ENCODE data around the gene CLIC3.

Gene CLIC3

DNA sequence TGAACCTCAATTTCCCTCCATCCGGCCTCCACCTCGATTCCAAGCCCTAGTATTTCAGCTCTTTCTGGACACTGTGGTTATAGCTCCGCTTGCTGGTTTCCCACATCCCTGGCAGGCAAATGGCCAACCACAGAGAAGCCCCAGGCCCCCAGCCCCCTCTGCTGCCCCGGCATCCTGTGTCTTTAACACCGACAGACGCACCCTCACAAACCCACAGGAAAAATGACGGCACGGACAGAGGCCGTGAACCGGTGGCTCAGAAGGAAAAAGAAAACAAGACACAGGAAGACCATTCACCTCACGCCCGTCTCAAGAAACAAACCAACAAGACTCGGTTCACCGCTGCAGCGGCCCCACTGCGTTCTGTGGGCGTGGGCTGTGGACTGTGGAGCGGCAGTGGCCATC is 1.5 kb upstream of the CLIC3 start:
- DNase-seq = no peak

DNA sequence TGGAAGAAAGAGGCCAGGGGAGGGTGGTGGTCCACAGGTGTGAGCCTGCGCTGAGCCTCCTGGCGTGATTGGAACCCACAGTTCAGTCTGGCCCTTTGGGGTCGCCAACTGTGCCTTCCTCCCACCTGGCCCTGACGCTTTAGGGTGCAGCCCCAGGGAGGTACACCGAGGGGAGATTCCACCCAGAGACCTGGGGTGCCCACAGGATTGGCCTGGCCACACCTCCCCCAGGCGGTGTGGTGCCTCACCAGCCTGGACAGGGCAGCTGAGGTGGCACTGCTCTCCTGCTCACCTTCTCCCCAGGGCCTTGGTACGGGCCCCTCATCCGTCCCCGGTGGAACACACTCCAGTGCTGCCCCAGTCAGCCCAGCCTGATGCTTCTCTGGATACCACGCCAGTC is 1.0 kb upstream of the CLIC3 start:
- no peak for DNase-seq

DNA sequence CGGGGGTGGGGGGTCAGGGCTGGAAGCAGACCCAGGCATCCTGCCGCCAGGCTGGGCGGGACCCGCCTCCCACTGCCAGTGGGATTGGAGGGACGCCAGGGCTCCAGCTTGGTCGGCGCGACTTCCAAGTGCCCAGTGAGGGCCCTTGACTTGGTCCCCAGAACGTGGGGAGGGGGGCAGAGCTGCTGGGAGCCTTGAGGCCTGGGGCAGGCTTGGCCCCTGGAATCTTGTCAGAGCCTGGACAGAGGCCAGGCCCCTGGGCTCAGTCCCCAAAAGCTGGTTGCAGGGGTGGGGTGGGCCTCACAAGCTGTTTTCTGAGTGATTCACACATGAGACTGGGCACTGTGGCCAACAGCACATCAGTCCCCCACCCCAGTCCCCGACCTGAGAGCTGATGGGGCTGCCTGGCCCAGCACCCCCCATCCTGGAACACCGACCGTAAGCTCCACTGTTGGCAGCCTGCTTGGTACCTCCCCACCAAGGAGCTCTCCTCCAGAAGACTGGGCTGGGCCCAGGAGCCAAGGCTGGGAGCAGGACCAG is 526 bp downstream of the CLIC3 start:
- DNase-seq = no peak

- no peak for DNase-seq
Measured at GRCh38 chr9:136995362-136995761, 1.0 kb downstream of the CLIC3 start.

DNA sequence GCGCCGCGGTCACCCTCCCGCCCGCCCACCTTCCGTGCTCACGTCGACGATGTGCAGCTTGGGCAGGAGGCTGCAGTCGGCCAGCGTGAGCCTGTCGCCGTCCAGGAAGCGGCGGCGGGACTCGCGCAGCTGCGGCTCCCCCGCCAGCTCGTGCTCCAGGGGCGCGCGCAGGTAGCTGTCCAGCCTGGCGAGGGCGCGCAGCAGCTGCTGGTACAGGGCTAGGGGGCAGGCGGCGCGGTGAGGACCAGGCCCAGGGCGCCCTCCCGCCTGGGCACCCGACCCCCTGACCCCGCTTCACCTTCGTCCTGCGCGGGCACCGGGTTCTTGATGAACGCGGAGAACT is 1.5 kb downstream of the CLIC3 start:
- no peak for DNase-seq

DNA sequence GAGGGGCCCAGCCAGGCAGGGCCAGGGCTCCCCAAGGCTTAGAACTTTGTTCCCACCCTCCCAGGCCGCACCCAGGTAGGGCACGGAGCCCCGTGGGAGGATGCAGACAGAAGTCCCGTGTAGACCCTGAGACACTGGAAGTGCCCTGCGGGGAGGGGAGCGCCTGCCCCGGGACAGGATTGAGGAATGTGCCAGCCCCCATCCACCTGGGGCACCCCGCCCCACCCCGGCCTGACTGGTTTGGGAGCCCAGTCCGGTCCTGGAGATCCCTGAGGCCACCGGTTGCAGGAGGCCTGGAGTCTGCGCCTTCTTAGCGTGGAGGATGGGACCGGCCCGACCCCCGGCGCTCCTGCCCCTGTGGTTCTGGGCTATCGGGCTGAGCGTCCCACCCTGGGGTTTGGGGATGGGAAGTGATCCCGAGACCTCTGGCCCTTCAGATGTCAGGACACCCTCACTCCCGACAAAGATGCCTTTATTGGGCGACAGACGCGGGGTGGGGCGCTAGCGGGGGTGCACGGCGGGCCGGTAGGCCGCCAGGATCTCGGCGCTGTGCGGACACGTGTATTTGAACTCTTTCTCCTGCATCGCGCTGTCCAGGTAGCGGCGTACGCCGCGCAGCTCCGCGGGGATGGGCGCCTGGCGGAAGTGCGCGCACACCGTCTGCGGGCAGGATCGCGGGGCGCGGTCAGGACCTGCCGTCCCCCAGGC is 2.0 kb downstream of the CLIC3 start:
- DNase-seq = no peak

DNA sequence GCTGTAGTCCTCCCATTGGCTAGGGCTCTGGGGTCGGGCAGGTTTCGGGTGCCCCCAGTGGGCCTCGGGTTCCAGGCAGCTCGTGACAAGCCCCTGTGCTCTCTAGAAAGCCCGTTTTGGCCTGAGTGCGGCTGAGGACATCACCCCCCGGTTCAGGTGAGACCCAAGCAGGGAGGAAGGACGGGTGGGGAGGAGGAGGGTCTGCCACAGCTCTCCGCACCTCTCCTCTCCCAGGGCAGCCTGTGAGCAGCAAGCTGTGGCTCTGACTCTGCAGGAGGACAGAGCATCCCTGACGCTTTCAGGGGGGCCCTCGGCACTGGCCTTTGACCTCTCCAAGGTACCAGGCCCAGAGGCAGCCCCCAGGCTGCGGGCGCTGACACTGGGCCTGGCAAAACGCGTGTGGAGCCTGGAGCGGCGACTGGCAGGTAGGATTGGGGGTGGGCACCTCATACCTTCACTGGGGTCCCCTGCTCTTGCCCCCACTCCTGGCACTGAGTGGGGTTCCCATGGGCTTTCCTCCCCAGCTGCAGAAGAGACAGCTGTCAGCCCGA is 3.5 kb downstream of the CLIC3 start:
- DNase-seq = no peak

DNA sequence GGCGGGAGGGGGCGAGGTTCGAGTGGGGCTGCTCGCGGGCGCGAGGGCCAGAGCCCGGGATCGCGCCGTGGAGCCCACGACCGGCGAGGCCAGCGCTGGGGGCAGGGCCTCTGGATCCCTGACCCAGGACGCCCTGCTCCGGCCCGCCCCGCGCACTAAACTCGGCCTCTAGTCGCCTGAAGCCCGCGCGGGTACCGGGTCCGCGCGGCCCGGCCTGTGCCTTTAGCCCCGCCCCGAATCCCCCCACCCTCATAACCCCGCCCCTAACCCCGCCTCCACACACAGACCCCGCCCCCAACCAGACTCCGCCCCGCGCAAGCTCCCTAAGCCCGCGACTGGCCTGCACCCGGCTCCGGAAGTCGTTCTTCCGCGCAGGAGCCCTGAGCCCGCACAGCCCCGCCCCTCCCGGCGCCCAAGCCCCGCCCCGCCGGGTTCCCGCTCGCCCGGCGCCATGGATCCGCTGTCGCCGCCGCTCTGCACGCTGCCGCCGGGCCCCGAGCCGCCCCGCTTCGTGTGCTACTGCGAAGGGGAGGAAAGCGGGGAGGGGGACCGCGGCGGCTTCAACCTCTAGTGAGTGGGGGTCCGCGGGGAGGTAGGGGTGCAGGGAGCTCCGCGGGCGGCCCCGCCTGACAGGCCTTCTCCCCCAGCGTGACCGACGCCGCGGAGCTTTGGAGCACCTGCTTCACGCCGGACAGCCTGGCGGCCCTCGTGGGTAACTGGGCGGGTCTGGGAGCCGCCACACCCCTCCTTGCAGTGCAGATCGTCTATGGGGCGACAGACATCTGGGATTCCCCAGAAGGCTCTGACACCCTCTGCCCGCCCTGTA is 4.2 kb downstream of the CLIC3 start, which contains the start of gene PAXX:
Gene PAXX (plus strand): TSS at position 430 of the 826 bp plus-strand sequence. CDS start 22 bp downstream, at position 452.
- peak; percentile 87 for DNase-seq

DNA sequence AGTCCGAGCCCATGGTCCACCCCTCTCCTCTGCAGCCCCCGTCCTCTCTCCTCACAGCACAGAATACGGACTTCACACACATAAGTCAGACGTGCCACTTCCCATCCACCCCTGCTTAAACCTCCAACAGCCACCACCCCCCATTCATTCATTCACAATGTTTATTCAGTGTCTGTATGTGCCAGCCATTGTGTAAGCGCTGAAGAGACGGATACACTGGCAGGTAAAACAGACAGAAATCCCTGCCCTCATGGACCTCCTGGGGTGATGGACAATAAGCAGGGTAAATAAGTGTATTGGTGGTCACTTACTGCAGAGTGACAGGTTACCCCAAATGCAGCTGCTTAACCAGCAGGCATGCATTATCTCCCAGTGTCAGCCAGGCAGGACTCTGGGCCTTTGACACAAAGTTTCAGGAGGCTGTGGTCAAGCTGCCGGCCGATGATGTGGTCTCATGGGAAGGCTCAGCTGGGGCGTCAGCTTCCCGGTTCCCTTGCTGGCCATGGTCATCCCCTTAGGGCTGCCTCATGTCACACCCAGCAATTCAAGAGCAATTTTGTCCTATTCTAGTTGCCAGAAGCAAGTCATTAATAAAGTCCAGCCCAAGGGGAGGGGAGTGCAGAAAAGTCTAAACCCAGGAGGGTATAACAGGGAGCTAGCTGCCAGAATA is 6.0 kb downstream of the CLIC3 start:
- no peak for DNase-seq

DNA sequence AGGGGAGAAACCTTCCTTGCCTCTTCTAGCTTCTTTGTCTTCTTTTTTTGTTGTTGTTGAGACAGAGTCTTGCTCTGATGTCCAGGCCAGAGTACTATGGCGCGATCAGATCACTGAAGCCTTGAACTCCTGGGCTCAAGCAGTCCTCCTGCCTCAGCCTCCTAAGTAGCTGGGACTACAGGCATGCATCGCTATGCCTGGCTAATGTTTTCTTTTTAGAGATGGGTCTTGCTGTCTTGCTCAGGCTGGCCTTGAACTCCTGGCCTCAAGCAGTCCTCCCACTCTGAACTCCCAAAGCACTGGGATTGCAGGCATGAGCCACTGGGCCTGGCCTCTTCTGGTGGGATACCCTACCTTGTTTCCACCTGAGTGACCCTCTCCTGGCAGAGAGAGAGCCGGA is 7.5 kb downstream of the CLIC3 start:
- DNase-seq = no peak

DNA sequence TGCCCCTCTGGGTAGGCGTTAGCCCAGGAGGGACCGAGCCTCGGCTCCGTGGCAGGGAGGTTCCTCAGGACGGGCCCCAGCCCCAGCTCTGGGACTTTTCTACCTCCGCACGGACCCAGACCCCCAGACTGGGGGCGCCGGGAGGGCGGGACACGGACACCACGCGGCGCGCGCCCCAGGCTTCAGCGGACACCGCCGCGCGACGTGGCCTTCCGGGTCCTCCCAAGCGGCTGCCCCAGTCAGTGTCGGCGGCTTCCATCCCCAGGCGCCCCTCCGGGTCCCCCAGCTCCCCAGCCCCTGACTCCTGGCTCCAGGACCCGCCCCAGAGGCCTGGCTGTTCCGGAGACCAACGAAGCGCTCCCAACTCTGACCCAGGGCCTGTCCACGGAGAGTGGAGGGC is 10.5 kb downstream of the CLIC3 start:
- DNase-seq = no peak

GRCh38 chr9:136985027-136985602 is 11.3 kb downstream of the CLIC3 start:
- DNase-seq = no peak

- DNase-seq = no peak
Measured at GRCh38 chr9:136984464-136985026, 11.8 kb downstream of the CLIC3 start.

DNA sequence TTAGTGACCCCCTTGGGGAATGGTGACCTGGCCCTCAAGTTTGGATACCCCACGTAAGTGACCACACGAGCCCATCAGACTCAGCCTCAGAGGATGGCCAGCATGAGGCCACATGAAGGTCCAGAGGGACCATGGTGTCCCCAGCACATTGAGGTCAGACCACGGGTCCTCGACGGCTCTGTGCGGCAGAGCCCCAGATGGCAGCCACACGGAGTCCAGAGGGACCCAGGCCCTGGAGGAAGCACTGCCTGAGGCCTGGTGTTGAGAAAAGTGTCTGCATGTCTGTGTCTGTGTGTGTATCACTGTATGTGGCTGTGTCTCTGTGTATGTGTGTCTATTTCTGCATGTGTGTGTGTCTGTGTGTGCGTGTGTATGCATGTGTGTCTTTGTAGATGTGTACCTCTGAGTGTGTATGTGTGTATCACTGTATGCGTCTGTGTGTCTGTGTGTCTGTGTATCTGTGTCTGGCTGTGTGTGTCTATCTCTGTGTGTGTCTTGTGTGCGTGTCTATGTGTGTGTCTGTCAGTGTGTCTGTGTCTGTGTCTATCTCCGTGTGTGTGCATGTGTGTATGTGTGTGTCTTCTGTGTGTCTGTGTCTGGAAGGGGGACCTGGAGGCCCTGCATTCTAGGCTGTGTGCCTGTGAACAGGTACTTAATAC is 12.6 kb downstream of the CLIC3 start:
- DNase-seq = no peak

- no peak for DNase-seq
Measured at GRCh38 chr9:136983167-136983566, 13.2 kb downstream of the CLIC3 start.

DNA sequence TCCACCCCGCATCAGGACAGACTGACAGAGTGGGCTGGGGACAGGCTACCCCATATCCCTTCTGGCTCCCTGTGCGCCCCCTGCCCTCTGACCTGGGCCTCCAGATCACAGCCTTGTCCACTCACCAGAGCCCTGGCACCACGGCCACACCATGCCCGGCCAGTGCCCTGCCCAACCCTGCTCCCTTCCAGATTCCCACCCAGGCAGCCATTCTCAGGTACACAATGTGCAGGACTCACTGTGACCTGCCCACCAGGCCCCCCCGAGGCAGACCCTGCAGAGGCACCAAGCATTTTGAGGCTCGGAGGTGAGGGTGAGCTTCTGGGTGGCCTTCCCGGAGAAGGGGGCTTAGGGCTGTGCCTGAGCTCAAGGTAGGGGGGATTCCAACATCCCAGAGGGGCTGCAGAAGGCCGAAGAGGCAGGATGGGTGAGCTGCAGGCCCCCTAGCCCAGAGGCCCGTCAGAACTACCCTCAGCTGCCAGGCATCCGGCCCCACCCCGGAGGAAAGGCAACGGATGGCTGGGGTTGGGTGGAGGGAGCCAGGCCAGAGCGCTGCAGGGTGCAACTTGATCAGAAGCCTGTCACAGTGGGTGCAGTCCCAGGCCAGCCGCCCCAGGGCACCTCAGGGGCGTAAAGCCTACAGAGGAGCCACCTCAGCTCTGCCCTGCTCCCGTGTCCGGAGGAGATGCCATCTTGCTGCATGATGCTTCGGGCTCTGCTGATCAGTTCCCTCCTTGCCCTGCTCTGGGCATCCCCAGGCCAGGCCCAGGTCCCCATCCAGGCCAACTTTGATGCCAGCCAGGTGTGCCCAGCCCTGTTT is 13.9 kb downstream of the CLIC3 start, which contains the start of gene LCNL1:
Gene LCNL1 (plus strand): TSS at position 762 of the 820 bp plus-strand sequence. CDS start 594 bp downstream, outside the sequence.
- no peak for DNase-seq

DNA sequence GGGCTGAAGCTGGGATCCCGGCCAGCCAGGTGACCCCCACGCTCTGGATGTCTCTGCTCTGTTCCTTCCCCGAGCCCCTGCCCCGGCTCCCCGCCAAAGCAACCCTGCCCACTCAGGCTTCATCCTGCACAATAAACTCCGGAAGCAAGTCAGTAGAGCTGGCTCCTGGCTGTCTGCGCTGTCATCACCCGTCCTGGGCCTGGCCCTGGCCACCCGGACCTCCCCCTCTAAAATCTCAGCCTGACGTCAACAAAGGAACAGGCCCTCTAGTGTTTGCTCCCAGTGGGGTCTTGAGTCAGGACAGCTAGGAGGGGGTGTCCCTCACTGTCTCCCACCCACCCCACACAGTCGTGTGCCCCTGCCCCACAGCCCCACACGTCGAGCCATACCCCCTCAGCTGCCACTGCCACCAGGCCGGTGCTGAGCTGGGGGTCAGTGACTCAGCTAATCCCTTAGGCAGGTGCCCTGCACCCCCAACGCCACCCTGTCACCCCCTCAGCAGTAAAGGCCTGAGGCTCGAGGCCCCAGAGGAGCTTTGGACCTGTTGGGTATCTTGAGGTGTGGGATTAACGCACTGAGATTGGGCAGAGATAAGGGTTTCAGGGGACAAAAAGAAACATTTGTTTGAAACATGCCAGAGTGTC is 14.7 kb downstream of the CLIC3 start:
- no peak for DNase-seq

DNA sequence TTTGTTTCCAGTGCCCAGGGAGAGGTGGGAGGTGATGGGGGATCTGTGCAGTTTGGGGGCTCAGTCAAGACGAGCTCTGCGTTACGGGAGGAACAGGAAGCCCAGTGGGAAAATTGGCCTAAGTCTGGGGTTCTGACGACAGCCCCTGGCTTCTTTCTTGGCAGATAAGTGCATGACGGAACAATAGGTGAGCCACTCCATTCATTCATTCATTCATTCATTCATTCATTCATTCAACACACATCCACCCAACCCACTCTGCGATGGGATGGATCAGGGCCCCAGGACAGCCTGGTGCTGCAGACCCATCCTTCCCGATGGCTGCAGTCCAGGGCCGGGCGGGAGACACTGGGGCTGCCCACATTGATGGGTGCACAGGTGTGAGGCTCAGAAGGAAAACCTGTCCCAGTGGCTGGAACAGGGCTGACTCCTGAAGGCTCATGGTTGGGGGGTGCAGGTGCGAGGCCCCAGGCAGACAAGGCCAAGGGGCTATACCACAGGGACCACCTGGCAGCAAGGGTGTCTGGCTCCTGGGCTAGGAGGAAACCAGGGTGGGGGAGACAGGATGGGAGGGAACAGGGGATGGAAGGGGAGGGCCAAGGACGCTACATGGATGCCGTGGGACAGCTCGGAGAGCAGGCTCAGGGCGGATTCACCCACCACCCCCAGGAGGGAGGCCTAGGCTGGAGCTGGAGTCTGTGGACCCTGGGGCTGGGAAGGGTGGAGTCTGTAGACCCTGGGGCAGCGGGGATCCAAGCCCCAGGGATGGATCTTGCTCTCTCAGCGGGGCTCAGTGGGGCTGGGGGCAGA is 15.5 kb downstream of the CLIC3 start:
- DNase-seq = no peak

Measured in activated CD4-positive, alpha-beta T cell treated with anti-CD3 and anti-CD28 coated beads for 1 hour (primary cell).